PC-3 (cell line): ENCODE measurements around the gene CCDC7. TPM values are rescaled to one million over a fixed set of nuclear protein-coding genes. Genes with fewer than 3 reads are reported as not detected.

Experiments
- ATAC-seq: fragments of 200-7000 bp; cut with Tn5 transposase; 2 replicates; pipeline ENCODE4 v1.9.1; 2020; ENCODE audit warnings: mild to moderate bottlenecking, moderate library complexity
- BruUV-seq: library from RNA; stranded (reverse); fragments of 400-500 nt; replicated peaks from 2 replicates; lab custom pipeline; 2021; lab: Mats Ljungman, UMichigan
- CTCF ChIA-PET: fragments of 300-600 bp; sonication (Branson Sonifier 250); formaldehyde crosslinking; loops from one replicate; lab custom pipeline; 2022; ENCODE audit warnings: antibody characterized with exemption; lab: Charles Lee
- POLR2A ChIA-PET: fragments of 300-600 bp; sonication (Branson Sonifier 250); formaldehyde crosslinking; loops from one replicate; lab custom pipeline; 2022; ENCODE audit warnings: antibody characterized with exemption; ENCODE audit not compliant: unreplicated experiment; lab: Charles Lee
- DNase-seq: peaks from one replicate; pipeline ENCODE4 v3.0.0-alpha.2; 2015
- H2AFZ ChIP-seq: fragments of 300-600 bp; sonication (generic); 2 replicates; pipeline ENCODE4 v1.6.0; 2016; ENCODE audit warnings: antibody characterized with exemption, low read length
- H3F3A ChIP-seq: fragments of 300-600 bp; sonication (generic); one replicate; pipeline ENCODE4 v1.6.0; 2017; ENCODE audit warnings: antibody characterized with exemption, low read length, control low read depth, mild to moderate bottlenecking; ENCODE audit not compliant: unreplicated experiment
- H3K27ac ChIP-seq: fragments of 300-600 bp; sonication (generic); 2 replicates; pipeline ENCODE4 v1.5.1; 2016; ENCODE audit warnings: mild to moderate bottlenecking, low read length
- H3K27me3 ChIP-seq: fragments of 300-600 bp; sonication (generic); 2 replicates; pipeline ENCODE4 v1.6.1; 2016; ENCODE audit warnings: low read length, mixed read lengths
- H3K36me3 ChIP-seq: fragments of 300-600 bp; sonication (generic); 2 replicates; pipeline ENCODE4 v1.6.1; 2016; ENCODE audit warnings: low read depth, mixed run types, low read length, mixed read lengths
- H3K4me1 ChIP-seq: fragments of 300-600 bp; sonication (generic); 2 replicates; pipeline ENCODE4 v1.5.1; 2016; ENCODE audit warnings: low read length; ENCODE audit not compliant: insufficient read depth
- H3K4me2 ChIP-seq: fragments of 300-600 bp; sonication (generic); 2 replicates; pipeline ENCODE4 v1.6.0; 2016; ENCODE audit warnings: low read length
- H3K4me3 ChIP-seq: fragments of 300-600 bp; sonication (generic); 2 replicates; pipeline ENCODE4 v1.5.1; 2016; ENCODE audit warnings: mild to moderate bottlenecking, low read length, mixed read lengths
- H3K79me2 ChIP-seq: fragments of 300-600 bp; sonication (generic); 2 replicates; pipeline ENCODE4 v1.6.1; 2017; ENCODE audit warnings: low read length, mixed read lengths
- H3K9ac ChIP-seq: fragments of 300-600 bp; sonication (generic); 2 replicates; pipeline ENCODE4 v1.6.0; 2016; ENCODE audit warnings: mild to moderate bottlenecking, low read length
- H3K9me2 ChIP-seq: fragments of 300-600 bp; sonication (generic); replicated peaks from 2 replicates; pipeline ENCODE4 v1.6.1; 2016; ENCODE audit warnings: mixed run types, low read length, mixed read lengths
- H3K9me3 ChIP-seq: fragments of 300-600 bp; sonication (generic); 2 replicates; pipeline ENCODE4 v1.6.1; 2016; ENCODE audit warnings: low read length, mixed read lengths
- H4K20me1 ChIP-seq: fragments of 300-600 bp; sonication (generic); 2 replicates; pipeline ENCODE4 v1.6.1; 2016; ENCODE audit warnings: low read length, mixed read lengths
- CTCF ChIP-seq: fragments of 300-600 bp; sonication (generic); conservative IDR thresholded peaks from 2 replicates; pipeline ENCODE4 v1.5.1; 2017; ENCODE audit warnings: antibody characterized with exemption, low read depth, mild to moderate bottlenecking, low read length
- EZH2 ChIP-seq: fragments of 300-600 bp; sonication (generic); IDR thresholded peaks from one replicate; pipeline ENCODE4 v1.6.1; 2017; ENCODE audit warnings: antibody characterized with exemption, mild to moderate bottlenecking, low read length; ENCODE audit not compliant: unreplicated experiment
- EZH2phosphoT487 ChIP-seq: fragments of 300-600 bp; sonication (generic); IDR thresholded peaks from 2 replicates; pipeline ENCODE4 v1.6.1; 2018; ENCODE audit warnings: mild to moderate bottlenecking, antibody characterized with exemption, low read length, borderline replicate concordance
- intact Hi-C: fragments of 100-400 bp; cut with micrococcal nuclease; formaldehyde crosslinking; loops from 2 replicates; pipeline ENCODE4 v1.9.0; 2023
- total RNA-seq: library from RNA; depleted of rRNA; stranded (reverse); fragments of >200 nt; gene quantifications from 2 replicates; pipeline ENCODE4 v1.2.3, GENCODE V29; 2014

CCDC7 gene
- total RNA-seq, 1 experiment from 2014 or later: 19.1 TPM

- Histone ChIP-seq H3K9me3 (0 out of 2 replicates have a peak, but pooled peaks cover 6% of the 10 kb centered on the region), H3K27ac (no peak overlapping the region), H3K9me2 (no peaks in the 10 kb centered on the region), H3K27me3 (no peaks in the 10 kb centered on the region), H3K4me3 (no peak overlapping the region), H4K20me1 (no peaks in the 10 kb centered on the region), H3K4me1 (no peaks in the 10 kb centered on the region), H2AFZ (no peak overlapping the region), H3K9ac (no peak overlapping the region), H3K79me2 (no peaks in the 10 kb centered on the region), H3F3A (no peaks in the 10 kb centered on the region), H3K36me3 (no peaks in the 10 kb centered on the region), H3K4me2 (no peak overlapping the region)
- POLR2A ChIA-PET: interaction anchor here (0.7 kb wide), 1 partner anchor 463 kb away, joined by 3 read pairs; no protein-coding TSS in a partner anchor
- intact Hi-C loops: no loop called here
- CTCF ChIA-PET: no interaction called here
- TF ChIP-seq CTCF (no peak), EZH2phosphoT487 (no peak), EZH2 (no peak)
- DNase-seq: no peak
- ATAC-seq: no peak; the same call in 1 of the 2 replicates
- BruUV-seq: no TSS peak
Measured at GRCh38 chr10:32790483-32790882, 344.5 kb downstream of the CCDC7 start.

- Histone ChIP-seq H3K36me3 (no peaks in the 10 kb centered on the region), H3F3A (no peaks in the 10 kb centered on the region), H2AFZ (no peak overlapping the region), H3K9ac (no peak overlapping the region), H3K4me1 (no peaks in the 10 kb centered on the region), H3K27me3 (no peaks in the 10 kb centered on the region), H3K9me3 (no peaks in the 10 kb centered on the region), H3K9me2 (no peaks in the 10 kb centered on the region), H3K79me2 (no peaks in the 10 kb centered on the region), H4K20me1 (no peaks in the 10 kb centered on the region), H3K27ac (no peak overlapping the region), H3K4me2 (no peak overlapping the region), H3K4me3 (no peak overlapping the region)
- POLR2A ChIA-PET: no interaction called here
- TF ChIP-seq EZH2phosphoT487 (no peak), CTCF (no peak), EZH2 (no peak)
- no TSS peak for BruUV-seq
- intact Hi-C loops: no loop called here
- CTCF ChIA-PET: no interaction called here
- DNase-seq (no peak), ATAC-seq (no peak)
Measured at GRCh38 chr10:32793033-32793432, 347.1 kb downstream of the CCDC7 start.

GRCh38 chr10:32795598-32796183 lies 349.8 kb downstream of the CCDC7 start:
- DNase-seq: peak; percentile 73
- H3K79me2 ChIP-seq: no peaks in the 10 kb centered on the region
- no peaks in the 10 kb centered on the region for H3K4me1 ChIP-seq
- CTCF ChIA-PET: interaction anchor here (0.5 to 0.8 kb wide), 3 partner anchors 112 to 287 kb away, joined by 3 to 4 read pairs (median 3); no protein-coding TSS in a partner anchor
- no peak overlapping the region for H3K4me3 ChIP-seq
- H4K20me1 ChIP-seq: no peaks in the 10 kb centered on the region
- H2AFZ ChIP-seq: no peak overlapping the region
- H3K4me2 ChIP-seq: no peak overlapping the region
- TF ChIP-seq EZH2 (no peak), CTCF (peak; percentile 99)
- POLR2A ChIA-PET: no interaction called here
- H3K9me3 ChIP-seq: no peaks in the 10 kb centered on the region
- ATAC-seq: peak; percentile 73
- intact Hi-C loops: loop anchor here (1.0 to 5.0 kb wide), 5 partner anchors 97 to 532 kb away; partner anchors contain the start of gene ITGB1
- no peaks in the 10 kb centered on the region for H3F3A ChIP-seq
- H3K9ac ChIP-seq: no peak overlapping the region
- H3K27me3 ChIP-seq: no peaks in the 10 kb centered on the region
- no peaks in the 10 kb centered on the region for H3K36me3 ChIP-seq
- no peaks in the 10 kb centered on the region for H3K9me2 ChIP-seq
- H3K27ac ChIP-seq: no peak overlapping the region
- no TSS peak for BruUV-seq
